Suprapubic skin (tissue), 3 donors: ENCODE data around the gene TRIO.

Experiments
- EP300 ChIP-seq: sonication (generic); formaldehyde crosslinking; IDR thresholded peaks from one replicate; pipeline ENCODE4 v1.6.1; 2017; ENCODE audit warnings: antibody characterized with exemption
- TF ChIP-seq, protein P1 (sequence below), 2 donors: fragments of 200-600 bp in 1 of 2; fragments of 450-650 bp in 1 of 2; sonication (generic) in 1 of 2; IDR thresholded peaks; one replicate each; pipeline ENCODE4 v1.5.1; 2016 to 2019; ENCODE audit warnings: antibody characterized with exemption in 2 of 2, mild to moderate bottlenecking in 1 of 2, moderate library complexity in 1 of 2

GRCh38 chr5:14211818-14212803 is 69.0 kb downstream of the TRIO start:
- TF ChIP-seq, protein P1, sequence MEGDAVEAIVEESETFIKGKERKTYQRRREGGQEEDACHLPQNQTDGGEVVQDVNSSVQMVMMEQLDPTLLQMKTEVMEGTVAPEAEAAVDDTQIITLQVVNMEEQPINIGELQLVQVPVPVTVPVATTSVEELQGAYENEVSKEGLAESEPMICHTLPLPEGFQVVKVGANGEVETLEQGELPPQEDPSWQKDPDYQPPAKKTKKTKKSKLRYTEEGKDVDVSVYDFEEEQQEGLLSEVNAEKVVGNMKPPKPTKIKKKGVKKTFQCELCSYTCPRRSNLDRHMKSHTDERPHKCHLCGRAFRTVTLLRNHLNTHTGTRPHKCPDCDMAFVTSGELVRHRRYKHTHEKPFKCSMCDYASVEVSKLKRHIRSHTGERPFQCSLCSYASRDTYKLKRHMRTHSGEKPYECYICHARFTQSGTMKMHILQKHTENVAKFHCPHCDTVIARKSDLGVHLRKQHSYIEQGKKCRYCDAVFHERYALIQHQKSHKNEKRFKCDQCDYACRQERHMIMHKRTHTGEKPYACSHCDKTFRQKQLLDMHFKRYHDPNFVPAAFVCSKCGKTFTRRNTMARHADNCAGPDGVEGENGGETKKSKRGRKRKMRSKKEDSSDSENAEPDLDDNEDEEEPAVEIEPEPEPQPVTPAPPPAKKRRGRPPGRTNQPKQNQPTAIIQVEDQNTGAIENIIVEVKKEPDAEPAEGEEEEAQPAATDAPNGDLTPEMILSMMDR (IDR thresholded peaks at IDR 0.05), result no peak
- no peak for TF ChIP-seq EP300
